OCI-M2 (cell line): ENCODE results near the gene SAMD14.
"Not testable (repeated sequence)": the region's sequence is repeated elsewhere in the genome, so short reads cannot be mapped to it uniquely, and the experiment has no call there.

Source experiments
- DNase-seq: peaks from one replicate; lab custom pipeline; 2025; ENCODE audit not compliant: unreplicated experiment; lab: John Stamatoyannopoulos, UW

The SAMD14 gene

DNA sequence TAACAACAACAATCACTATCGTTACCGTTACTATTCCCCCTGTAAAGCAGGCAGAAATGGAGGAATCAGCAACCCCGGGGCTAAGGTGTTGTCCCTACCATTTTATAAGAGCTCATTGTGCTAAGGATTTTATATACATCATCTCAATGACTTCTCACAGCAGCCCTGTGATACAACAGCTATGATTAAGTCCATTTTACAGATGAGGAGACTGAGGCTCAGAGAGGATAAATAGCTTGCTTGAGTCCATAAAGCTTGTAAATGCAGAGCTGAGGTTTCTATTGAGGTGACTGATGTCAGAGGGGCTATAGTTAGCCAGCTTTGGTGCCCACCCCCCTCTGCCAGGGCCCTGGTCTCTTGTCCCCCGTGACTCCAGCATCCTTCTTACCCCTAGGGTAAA lies 51.5 kb downstream of the SAMD14 start:
- no peak for DNase-seq

DNA sequence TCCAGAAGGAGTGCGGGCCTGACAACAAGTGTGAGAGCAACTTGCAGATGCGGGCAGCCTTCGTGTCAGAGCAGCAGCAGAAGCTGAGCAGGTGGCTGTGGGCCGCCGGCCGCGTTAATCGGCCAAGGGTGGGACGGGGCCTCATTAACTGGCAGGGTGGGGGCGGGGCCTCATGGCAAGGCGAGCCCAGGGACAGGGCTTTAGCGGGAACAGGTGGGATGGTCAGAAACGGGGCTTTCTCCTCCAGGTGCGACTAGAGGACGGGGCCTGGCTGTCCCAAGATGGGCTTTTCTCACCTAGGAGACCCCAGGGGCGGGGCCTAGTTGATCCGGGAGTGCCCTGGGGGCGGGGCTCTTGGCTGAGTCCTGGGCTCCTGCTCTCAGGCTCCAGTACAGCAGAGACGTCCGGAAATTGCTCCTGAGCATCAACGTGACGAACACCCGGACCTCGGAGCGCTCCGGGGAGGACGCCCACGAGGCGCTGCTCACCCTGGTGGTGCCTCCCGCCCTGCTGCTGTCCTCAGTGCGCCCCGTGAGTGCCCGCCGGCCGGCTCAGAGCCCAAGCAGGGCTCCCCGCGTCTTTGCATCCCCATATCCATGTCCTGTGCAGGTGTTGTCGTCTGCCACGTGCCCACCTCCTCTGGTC lies 53.2 kb downstream of the SAMD14 start:
- no peak for DNase-seq

DNA sequence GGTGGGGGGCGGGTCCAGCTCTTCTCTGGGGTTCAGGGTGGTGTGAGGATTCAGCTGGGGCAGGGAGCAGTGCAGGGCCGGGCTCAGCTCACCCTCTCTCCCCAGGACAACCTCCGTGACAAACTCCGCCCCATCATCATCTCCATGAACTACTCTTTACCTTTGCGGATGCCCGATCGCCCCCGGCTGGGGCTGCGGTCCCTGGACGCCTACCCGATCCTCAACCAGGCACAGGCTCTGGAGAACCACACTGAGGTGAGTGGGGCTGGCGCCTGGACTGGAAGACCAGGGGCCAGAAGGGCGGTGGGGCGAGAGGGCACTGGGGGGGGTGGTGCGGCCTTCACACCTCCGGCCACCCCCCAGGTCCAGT lies 53.8 kb downstream of the SAMD14 start:
- no peak for DNase-seq

DNA sequence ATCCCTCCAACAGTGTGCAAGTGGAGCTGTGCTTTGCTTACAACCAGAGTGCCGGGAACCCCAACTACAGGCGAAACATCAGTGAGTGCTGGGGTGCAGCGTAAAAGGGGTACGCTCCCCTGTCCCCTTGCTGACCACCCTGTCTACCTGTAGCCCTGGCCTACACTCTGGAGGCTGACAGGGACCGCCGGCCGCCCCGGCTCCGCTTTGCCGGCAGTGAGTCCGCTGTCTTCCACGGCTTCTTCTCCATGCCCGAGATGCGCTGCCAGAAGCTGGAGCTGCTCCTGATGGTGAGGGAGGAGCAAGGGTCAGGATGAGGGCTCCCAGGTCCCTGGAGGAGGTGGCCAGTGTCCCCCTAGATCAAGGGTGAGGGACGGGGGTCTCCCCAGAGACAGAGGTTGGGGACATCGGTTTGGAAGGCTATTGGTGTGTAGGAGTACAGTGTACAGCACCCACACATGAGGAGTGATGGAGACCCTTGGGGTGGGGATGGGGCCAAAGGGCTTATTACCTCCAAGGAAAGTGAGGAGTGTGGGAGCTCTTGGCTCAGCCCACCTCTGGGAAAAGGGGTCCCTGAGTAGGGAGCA lies 54.4 kb downstream of the SAMD14 start:
- no peak for DNase-seq

DNA sequence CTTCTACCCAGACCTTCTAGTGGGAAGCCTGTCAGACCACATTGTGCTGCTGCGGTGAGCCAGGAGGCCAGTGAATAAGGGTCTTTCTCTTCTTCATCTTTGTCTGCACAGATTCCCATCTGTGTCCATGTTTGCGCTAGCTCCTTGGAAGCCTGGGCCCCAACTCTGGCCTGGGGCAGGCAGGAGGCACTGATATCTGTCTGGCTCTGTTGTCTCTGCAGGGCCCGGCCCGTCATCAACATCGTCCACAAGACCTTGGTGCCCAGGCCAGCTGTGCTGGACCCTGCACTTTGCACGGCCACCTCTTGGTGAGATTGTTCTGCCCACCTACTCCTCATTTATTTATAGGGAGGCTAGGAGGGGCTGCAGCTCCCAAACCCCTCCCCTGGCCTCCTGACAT lies 55.7 kb downstream of the SAMD14 start:
- DNase-seq, result no peak

DNA sequence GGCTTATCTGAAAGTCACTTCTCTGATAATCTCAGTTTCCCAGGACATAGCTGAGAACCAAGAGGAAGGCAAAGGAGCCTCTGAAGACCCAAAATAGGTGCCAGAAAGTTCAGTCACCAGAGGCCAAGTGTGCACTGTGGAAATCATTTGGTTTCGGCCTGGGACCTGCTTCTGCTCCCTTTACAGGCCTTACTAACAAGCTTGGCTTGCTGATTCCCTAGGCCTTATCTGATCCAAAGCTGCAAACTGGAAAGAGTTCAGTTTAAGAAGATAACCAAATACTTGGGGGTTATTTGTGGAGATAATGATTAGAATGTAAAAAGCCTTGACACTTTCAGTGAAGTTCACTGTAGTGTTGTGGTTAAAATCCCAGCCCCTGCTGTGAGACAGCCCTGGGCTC lies 57.0 kb downstream of the SAMD14 start:
- DNase-seq, result no peak

DNA sequence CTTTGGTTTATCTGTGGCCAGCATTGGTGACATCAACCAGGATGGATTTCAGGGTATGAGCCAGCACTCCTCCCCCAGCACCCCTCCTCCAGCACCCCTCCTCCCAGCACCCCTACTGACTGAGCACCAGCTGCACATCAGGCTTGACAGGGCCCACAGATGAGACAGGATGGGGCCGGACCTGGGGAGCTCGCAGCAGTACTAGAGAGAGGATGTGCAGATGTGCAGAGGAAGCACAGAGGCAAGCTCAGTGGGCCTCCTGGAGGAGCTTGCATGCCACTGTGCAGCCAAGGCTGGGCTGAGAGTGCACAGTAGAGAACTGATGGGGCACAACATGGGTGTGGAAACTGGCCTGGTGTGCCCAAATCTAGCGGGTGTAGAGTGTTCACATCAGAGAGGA lies 57.8 kb downstream of the SAMD14 start:
- no peak for DNase-seq

DNA sequence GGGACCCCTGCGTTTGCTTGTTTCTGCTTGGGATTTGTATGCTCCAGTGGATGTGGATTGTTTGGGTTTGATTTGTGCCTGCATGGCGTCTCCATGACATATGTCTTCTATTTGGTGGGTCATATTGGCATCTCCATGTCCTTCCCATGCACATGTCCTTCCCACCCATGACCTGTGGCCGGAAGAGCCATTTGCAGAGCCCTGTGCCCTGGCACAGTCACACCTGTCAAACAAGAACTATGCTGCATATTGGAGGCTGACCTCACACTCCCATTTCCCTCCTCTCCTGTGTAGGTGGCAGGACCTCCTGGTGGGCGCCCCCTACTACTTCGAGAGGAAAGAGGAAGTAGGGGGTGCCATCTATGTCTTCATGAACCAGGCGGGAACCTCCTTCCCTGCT lies 58.3 kb downstream of the SAMD14 start:
- no peak for DNase-seq

DNA sequence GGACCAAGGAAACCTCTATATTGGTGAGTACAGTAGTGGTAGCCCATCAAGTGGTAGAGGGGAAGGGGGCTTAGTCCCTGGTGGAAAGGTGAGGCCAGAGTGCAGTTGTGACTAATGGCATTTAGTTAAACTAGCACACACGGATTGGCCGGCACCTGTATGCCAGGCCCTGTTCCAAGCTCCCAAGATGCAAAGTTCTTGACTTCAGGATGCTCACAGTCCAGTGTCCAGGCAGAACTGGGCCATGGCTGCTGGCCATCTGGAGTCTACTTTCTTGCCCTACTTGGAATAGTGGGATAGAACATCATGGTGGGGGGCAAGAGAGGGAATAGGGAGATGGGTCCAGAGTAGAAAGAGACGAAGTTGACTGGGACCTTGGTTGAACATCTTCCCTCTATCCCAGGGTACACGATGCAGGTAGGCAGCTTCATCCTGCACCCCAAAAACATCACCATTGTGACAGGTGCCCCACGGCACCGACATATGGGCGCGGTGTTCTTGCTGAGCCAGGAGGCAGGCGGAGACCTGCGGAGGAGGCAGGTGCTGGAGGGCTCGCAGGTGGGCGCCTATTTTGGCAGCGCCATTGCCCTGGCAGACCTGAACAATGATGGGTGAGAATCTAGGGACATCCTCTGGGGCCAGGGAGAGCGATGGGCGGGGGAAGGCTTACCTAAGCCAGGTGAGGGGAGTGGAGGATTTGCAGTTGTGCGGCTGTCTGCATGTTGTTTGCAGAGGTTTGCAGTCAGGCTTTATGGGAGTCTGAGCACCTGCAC lies 58.9 kb downstream of the SAMD14 start:
- no peak for DNase-seq

DNA sequence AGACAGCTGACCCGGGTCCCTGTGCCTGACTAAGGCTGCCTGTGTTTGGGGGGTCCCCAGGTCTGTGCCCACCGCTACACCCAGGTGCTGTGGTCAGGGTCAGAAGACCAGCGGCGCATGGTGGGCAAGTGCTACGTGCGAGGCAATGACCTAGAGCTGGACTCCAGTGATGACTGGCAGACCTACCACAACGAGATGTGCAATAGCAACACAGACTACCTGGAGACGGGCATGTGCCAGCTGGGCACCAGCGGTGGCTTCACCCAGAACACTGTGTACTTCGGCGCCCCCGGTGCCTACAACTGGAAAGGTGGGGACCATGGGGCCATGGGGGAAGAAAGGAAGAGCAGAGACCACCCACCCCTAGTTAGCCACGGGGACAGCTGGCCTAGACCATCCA lies 62.0 kb downstream of the SAMD14 start:
- no peak for DNase-seq

DNA sequence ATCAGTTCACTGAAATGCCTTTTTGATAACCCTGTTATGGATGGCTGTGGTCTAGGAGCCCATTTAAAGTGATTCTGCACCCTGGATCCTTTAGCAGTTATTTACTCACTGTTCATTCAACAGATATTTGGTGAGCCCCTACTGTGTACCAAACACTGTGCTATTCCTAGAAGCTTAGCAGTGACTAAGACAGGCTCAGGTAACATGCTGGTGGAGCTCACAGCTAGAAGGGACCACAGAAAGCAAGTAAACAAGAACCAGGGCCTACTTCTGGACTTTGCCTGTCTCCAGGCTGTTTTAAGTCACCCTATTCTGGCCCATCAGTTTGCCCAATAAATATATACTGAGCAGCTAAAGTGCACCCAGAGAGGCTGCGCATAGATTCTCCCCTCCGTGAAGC lies 63.0 kb downstream of the SAMD14 start:
- DNase-seq, result no peak

DNA sequence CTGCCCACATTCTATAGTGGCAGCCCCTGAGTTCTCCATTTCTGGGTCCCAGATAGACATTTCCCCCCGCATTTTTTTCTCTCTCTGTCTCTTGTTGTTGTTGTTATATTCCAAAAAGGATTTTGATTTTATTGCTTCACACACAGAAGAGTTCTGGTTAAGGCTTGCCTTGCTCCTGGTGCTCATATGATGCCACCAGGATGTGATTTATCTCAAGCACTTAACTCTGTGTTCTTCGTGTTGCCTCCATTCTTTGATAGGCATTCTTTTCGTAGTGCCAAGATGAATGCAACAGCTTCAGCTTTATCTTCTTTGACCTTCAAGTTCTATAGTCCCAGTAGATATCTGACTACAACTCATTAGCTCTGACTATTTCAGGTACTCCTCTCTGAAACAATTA lies 64.9 kb downstream of the SAMD14 start:
- DNase-seq, result no peak

DNA sequence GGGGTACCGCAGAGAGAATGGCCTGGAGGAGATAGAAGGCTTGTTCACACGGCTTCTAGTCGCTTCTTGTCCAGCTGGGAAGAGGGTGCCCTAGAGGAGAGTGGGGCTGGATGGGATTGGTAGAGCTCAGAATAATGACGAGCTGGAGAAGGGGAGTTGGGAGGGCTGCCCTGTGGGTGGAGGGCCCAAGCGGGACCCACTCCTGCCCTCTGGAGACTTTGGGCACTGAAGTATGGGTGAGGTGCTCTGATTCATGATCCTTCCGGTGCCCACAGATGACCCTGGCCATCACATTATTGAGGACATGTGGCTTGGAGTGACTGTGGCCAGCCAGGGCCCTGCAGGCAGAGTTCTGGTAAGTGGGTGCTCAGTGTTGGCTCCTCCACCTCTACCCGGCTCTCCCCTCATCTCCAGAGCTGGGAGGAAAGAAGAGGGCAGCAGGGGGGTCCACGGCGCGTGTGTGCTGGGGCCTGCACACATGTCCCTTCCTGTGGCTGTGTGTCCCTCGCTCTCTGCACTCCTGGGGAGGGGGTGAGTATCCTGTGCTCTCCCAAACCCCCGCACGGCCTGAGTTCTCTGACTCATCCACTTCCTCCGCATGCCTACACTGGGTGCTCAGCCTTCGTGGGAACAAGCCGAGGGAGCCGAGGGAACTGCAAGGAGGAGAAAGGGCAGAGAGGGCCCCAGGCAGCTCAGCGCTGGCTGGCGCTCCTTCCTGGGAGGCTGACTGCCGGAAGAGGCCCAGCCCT lies 65.5 kb downstream of the SAMD14 start:
- no peak for DNase-seq

DNA sequence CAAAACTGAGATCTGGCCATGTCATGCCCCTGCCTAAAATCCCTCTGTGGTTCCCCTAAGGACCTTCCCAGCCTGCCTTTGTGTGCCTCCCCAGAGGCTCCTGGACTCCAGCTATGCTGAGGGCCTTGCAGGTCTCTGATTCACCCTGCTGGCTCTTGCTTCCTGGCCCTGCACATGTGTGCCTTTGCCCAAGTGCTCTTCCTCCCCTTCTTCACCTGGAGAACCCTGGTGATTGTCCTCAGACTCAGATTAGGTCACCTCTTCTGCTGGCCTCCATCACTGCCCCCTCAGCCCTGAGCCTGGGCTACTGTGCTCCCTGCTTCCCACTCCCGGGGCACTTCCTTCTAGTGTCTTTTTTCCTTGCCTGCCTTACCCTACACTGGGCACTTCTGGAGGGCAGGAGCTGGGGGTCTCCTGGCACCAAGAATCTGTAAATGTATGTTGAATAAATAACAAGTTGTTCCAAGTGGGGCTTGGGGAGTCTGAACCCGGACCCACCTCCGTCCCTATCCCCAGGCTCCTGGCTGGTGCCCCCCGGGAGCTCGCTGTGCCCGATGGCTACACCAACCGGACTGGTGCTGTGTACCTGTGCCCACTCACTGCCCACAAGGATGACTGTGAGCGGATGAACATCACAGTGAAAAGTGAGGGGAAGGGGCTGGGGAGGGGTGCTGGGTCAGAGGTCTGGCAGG lies 66.3 kb downstream of the SAMD14 start:
- DNase-seq, result no peak

DNA sequence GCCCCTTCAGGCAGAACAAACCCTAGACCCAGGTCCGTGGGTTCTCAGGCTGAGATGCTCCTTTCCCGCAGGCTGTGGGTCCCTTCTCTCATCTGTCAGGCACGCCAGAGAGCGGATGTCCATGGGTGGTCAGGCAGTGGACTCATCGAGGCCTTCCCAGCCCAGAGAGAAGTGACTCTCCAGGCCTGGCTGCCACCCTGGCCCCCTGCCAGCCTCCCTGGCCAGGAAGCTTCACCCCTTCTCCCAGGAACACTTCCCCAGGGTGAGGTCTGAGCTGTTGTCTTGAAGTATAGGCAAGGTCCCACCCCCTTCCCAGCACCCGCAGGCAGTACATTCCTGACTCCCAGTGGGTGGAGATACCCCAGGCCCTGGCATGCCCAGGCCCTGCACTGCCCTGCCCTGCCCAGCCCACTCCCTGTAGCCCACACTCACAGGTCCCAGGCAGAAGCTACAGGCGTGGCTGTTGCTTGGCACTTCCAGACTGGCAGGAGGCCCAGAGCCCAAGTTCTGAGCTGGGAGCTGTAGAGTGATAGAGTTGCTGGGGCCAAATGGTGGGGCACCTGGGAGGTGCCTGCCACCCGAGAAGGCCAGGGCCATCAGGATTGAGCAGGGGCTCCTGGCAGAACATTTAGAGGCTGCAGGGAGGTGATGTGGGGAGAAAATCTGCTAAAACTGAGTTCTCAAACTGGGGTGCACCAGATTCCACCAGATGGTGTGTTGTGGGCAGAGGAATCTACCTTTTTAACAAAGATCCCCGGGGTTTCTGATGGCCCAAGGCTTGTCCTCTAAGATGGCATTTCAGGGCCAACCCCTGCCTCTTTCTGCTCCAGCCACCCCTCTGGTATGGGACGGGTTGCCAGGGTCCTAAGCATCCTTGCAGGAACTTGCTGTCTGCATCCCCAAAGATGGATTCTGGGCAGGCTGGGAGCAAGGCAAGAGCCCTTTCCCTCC lies 67.4 kb downstream of the SAMD14 start:
- no peak for DNase-seq

DNA sequence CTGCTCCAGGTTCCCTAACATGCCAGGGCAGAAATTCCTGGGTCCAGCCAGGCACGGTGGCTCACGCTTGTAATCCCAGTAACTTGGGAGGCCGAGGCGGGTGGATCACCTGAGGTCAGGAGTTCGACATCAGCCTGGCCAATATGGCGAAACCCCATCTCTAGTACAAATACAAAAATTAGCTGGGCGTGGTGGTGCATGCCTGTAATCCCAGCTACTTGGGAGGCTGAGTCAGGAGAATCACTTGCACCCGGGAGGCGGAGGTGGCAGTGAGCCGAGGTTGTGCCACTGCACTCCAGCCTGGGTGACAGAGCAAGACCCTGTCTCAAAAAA lies 68.3 kb downstream of the SAMD14 start:
- DNase-seq, result not testable (repeated sequence)

DNA sequence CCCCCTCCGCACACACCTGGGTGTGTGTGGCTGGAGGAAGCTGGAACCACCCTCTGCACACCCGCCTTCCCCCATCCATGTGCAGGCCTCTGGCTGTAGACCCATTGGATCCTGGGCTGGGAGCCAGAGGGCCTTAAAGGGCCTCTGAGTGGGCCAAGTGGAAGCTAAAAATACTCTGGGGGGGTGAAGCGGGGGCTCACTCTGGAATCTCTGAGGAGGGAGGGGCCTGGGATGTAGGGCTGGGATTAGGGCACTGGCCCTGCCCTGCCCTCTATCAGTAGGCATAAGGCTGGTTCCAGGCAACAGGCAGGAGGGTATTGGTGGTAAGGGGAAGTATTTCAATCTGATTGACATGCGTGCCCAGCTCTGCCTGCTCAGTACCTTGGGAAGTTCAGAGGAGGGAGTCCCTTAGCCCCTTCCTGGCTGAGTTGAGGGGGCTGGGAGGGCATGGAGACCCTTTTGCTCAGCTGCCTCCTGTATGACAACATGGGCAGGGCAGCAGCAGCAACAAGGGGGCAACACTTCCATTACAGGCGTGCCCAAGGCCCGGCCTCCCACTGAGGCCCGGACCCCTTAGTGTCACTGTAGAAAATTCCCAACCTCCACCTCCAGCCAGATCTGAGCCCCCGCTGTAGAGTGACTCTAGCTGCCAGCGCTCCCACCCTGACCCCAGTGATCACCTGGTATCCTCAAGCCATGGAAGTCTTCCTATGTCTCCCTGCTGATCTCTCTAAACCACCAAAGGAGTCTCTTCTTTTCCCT lies 68.8 kb downstream of the SAMD14 start:
- DNase-seq, result no peak
